ENCODE data around the gene FCAMR. TPM values are rescaled to one million over a fixed set of nuclear protein-coding genes. Genes with fewer than 3 reads are reported as not detected.
A peak's percentile ranks its signal among the peaks of the same experiment; 100 is the strongest.

FCAMR gene
- total RNA-seq, 2 donors from 2014 or later: not detected

GRCh38 chr1:207006914-207007313 lies 36.7 kb upstream of the FCAMR start:
- peaks cover 0 to 5% of the 10 kb centered on the region in 2 donors for H3K4me1 Mint-ChIP-seq (ENCODE audit: low read depth in 2 of 2)
- no peak for DNase-seq (ENCODE audit: low spot score)
- peaks cover 19 to 27% of the 10 kb centered on the region in 2 donors for H3K27me3 Mint-ChIP-seq
- ATAC-seq: no peak
- no peak overlapping the region for H3K27ac Mint-ChIP-seq
- no peaks in the 10 kb centered on the region for H3K9me3 Mint-ChIP-seq
- H3K4me3 Mint-ChIP-seq: no peak overlapping the region
- H3K36me3 Mint-ChIP-seq: no peaks in the 10 kb centered on the region

GRCh38 chr1:207006083-207006482 lies 35.8 kb upstream of the FCAMR start:
- no peaks in the 10 kb centered on the region for H3K36me3 Mint-ChIP-seq
- ATAC-seq (no peak), DNase-seq (ENCODE audit: low spot score) (no peak)
- H3K4me3 Mint-ChIP-seq: no peak overlapping the region
- no peaks in the 10 kb centered on the region for H3K9me3 Mint-ChIP-seq
- H3K4me1 Mint-ChIP-seq (ENCODE audit: low read depth in 2 of 2): peaks cover 0 to 5% of the 10 kb centered on the region in 2 donors
- H3K27ac Mint-ChIP-seq: no peak overlapping the region
- peaks cover 14 to 18% of the 10 kb centered on the region in 2 donors for H3K27me3 Mint-ChIP-seq

- H3K27ac Mint-ChIP-seq: no peak overlapping the region
- H3K9me3 Mint-ChIP-seq: no peaks in the 10 kb centered on the region
- peaks cover 13 to 16% of the 10 kb centered on the region in 2 donors for H3K27me3 Mint-ChIP-seq
- DNase-seq (ENCODE audit: low spot score) (no peak), ATAC-seq (peak in 1 of 2 donors; percentile 50)
- H3K36me3 Mint-ChIP-seq: no peaks in the 10 kb centered on the region
- no peak overlapping the region for H3K4me3 Mint-ChIP-seq
- peaks cover 0 to 5% of the 10 kb centered on the region in 2 donors for H3K4me1 Mint-ChIP-seq (ENCODE audit: low read depth in 2 of 2)
Measured at GRCh38 chr1:207004931-207005830, 34.9 kb upstream of the FCAMR start.

- ATAC-seq (peak in 1 of 2 donors; percentile 43), DNase-seq (ENCODE audit: low spot score) (no peak)
- H3K4me1 Mint-ChIP-seq (ENCODE audit: low read depth in 2 of 2): peaks cover 0 to 5% of the 10 kb centered on the region in 2 donors
- H3K36me3 Mint-ChIP-seq: no peaks in the 10 kb centered on the region
- H3K27ac Mint-ChIP-seq: no peak overlapping the region
- H3K27me3 Mint-ChIP-seq: peaks cover 15 to 16% of the 10 kb centered on the region in 2 donors
- no peak overlapping the region for H3K4me3 Mint-ChIP-seq
- no peaks in the 10 kb centered on the region for H3K9me3 Mint-ChIP-seq
Measured at GRCh38 chr1:207003210-207003609, 33.0 kb upstream of the FCAMR start.

- no peak overlapping the region for H3K4me3 Mint-ChIP-seq
- no peaks in the 10 kb centered on the region for H3K9me3 Mint-ChIP-seq
- H3K27ac Mint-ChIP-seq: no peak overlapping the region
- H3K4me1 Mint-ChIP-seq (ENCODE audit: low read depth in 2 of 2): peaks cover 0 to 5% of the 10 kb centered on the region in 2 donors
- peaks cover 14 to 15% of the 10 kb centered on the region in 2 donors for H3K27me3 Mint-ChIP-seq
- ATAC-seq (peak in 1 of 2 donors; percentile 24), DNase-seq (ENCODE audit: low spot score) (no peak)
- H3K36me3 Mint-ChIP-seq: no peaks in the 10 kb centered on the region
Measured at GRCh38 chr1:207002724-207003146, 32.5 kb upstream of the FCAMR start.

- Mint-ChIP-seq H3K27ac (no peak overlapping the region), H3K4me3 (no peak overlapping the region), H3K9me3 (no peaks in the 10 kb centered on the region), H3K4me1 (ENCODE audit: low read depth in 2 of 2) (peaks cover 0 to 5% of the 10 kb centered on the region in 2 donors), H3K36me3 (no peaks in the 10 kb centered on the region), H3K27me3 (peaks cover 12 to 13% of the 10 kb centered on the region in 2 donors)
- no peak for ATAC-seq
- DNase-seq (ENCODE audit: low spot score): no peak
Measured at GRCh38 chr1:207001492-207002245, 31.4 kb upstream of the FCAMR start.

- ATAC-seq: no peak
- Mint-ChIP-seq H3K9me3 (no peaks in the 10 kb centered on the region), H3K4me1 (ENCODE audit: low read depth in 2 of 2) (peaks cover 0 to 5% of the 10 kb centered on the region in 2 donors), H3K27me3 (peaks cover 20 to 21% of the 10 kb centered on the region in 2 donors), H3K36me3 (no peaks in the 10 kb centered on the region), H3K27ac (no peak overlapping the region), H3K4me3 (no peak overlapping the region)
- no peak for DNase-seq (ENCODE audit: low spot score)
Measured at GRCh38 chr1:207000651-207001291, 30.5 kb upstream of the FCAMR start.

GRCh38 chr1:206998816-206999215 lies 28.6 kb upstream of the FCAMR start:
- Mint-ChIP-seq H3K4me1 (ENCODE audit: low read depth in 2 of 2) (no peaks in the 10 kb centered on the region), H3K9me3 (no peaks in the 10 kb centered on the region), H3K27me3 (peaks cover 19% of the 10 kb centered on the region in 2 donors), H3K36me3 (no peaks in the 10 kb centered on the region), H3K4me3 (no peak overlapping the region), H3K27ac (no peak overlapping the region)
- ATAC-seq (no peak), DNase-seq (ENCODE audit: low spot score) (no peak)

- H3K36me3 Mint-ChIP-seq: no peaks in the 10 kb centered on the region
- DNase-seq (ENCODE audit: low spot score) (no peak), ATAC-seq (no peak)
- no peaks in the 10 kb centered on the region for H3K9me3 Mint-ChIP-seq
- H3K27ac Mint-ChIP-seq: no peak overlapping the region
- no peaks in the 10 kb centered on the region for H3K4me1 Mint-ChIP-seq (ENCODE audit: low read depth in 2 of 2)
- peaks cover 33 to 56% of the 10 kb centered on the region in 2 donors for H3K27me3 Mint-ChIP-seq
- H3K4me3 Mint-ChIP-seq: no peak overlapping the region
Measured at GRCh38 chr1:206992790-206993189, 22.5 kb upstream of the FCAMR start.

GRCh38 chr1:206987873-206988272 lies 17.6 kb upstream of the FCAMR start:
- Mint-ChIP-seq H3K36me3 (no peaks in the 10 kb centered on the region), H3K9me3 (no peaks in the 10 kb centered on the region), H3K4me3 (no peak overlapping the region), H3K27ac (no peak overlapping the region), H3K27me3 (peaks cover 41 to 48% of the 10 kb centered on the region in 2 donors), H3K4me1 (ENCODE audit: low read depth in 2 of 2) (no peaks in the 10 kb centered on the region)
- no peak for ATAC-seq
- no peak for DNase-seq (ENCODE audit: low spot score)

- Mint-ChIP-seq H3K36me3 (no peaks in the 10 kb centered on the region), H3K27me3 (peaks cover 38 to 40% of the 10 kb centered on the region in 2 donors), H3K4me3 (no peak overlapping the region), H3K27ac (no peak overlapping the region), H3K9me3 (no peaks in the 10 kb centered on the region), H3K4me1 (ENCODE audit: low read depth in 2 of 2) (no peaks in the 10 kb centered on the region)
- DNase-seq (ENCODE audit: low spot score) (no peak), ATAC-seq (no peak)
Measured at GRCh38 chr1:206986885-206987284, 16.6 kb upstream of the FCAMR start.

GRCh38 chr1:206986402-206986801 lies 16.1 kb upstream of the FCAMR start:
- no peak for DNase-seq (ENCODE audit: low spot score)
- H3K36me3 Mint-ChIP-seq: no peaks in the 10 kb centered on the region
- no peak overlapping the region for H3K27ac Mint-ChIP-seq
- H3K4me1 Mint-ChIP-seq (ENCODE audit: low read depth in 2 of 2): no peaks in the 10 kb centered on the region
- peaks cover 36 to 38% of the 10 kb centered on the region in 2 donors for H3K27me3 Mint-ChIP-seq
- H3K4me3 Mint-ChIP-seq: no peak overlapping the region
- no peak for ATAC-seq
- no peaks in the 10 kb centered on the region for H3K9me3 Mint-ChIP-seq

GRCh38 chr1:206985162-206985749 lies 15.0 kb upstream of the FCAMR start:
- H3K4me3 Mint-ChIP-seq: no peak overlapping the region
- H3K4me1 Mint-ChIP-seq (ENCODE audit: low read depth in 2 of 2): no peaks in the 10 kb centered on the region
- no peak overlapping the region for H3K27ac Mint-ChIP-seq
- H3K36me3 Mint-ChIP-seq: no peaks in the 10 kb centered on the region
- no peaks in the 10 kb centered on the region for H3K9me3 Mint-ChIP-seq
- H3K27me3 Mint-ChIP-seq: peaks cover 33 to 36% of the 10 kb centered on the region in 2 donors
- DNase-seq (ENCODE audit: low spot score) (no peak), ATAC-seq (no peak)

All from natural killer cell treated with Interleukin-12 subunit alpha and Interleukin-12 subunit beta and Interleukin-15 and Interleukin-18, amount 100 ng/mL, for 72 hours (primary cell).